ENCODE data around the gene PLEKHG2.

The PLEKHG2 gene

DNA sequence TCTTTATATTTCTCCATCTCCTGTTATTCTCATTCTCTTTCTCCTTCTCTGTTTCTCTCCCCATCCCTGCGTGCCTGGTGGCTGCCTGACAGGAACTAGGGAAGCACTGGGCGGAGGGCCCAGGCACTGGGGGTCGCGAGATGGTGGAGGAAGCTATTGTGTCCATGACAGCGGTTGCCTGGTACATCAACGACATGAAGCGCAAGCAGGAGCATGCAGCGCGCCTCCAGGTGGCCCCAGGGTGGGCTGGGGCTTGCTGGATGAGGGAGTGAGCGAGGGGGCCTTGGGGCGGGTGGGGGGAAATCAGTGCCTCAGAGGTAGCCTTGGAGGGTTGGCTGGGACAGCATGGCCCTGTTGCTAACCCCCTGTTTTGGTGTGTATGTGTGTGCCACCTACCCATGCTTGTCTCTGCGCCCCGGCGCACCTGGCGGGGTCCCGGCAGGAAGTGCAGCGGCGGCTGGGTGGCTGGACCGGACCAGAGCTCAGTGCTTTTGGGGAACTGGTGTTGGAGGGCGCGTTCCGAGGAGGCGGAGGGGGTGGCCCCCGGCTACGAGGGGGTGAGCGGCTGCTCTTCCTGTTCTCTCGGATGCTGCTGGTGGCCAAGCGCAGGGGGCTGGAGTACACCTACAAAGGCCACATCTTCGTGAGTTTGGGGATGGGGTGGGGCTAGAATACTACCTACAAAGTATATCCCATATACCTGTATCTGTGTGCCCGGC is 5.2 kb downstream of the PLEKHG2 start:
- peaks cover 13% of the 10 kb centered on the region for H3K4me1 Mint-ChIP-seq (ENCODE audit: low read depth)
- H3K4me3 Mint-ChIP-seq: no peak overlapping the region
- H3K9me3 Mint-ChIP-seq (ENCODE audit: low read depth): no peaks in the 10 kb centered on the region
- H3K27me3 Mint-ChIP-seq: no peaks in the 10 kb centered on the region
- H3K36me3 Mint-ChIP-seq: no peaks in the 10 kb centered on the region
- H3K27ac Mint-ChIP-seq: peak overlapping the region; percentile 12

DNA sequence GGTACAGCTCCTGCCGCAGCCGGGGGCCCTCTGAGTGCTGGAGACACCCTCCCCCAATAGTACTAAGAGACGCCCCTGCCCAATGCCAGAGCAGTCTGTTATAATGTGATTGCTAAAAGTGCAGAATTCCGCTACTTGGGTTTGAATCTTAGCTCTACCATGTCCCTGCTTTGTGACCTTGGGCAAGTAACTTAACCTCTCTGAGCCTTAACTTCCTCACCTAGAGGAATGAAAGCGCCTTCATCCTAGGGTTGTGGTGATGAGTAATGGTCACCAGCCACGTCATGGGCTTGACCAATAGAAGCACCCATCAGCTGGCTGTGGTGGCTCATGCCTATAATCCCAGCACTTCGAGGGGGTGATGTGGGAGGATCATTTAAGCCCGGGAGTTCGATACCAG is 6.5 kb downstream of the PLEKHG2 start:
- Mint-ChIP-seq H3K27ac (no peak overlapping the region), H3K4me3 (no peak overlapping the region)

DNA sequence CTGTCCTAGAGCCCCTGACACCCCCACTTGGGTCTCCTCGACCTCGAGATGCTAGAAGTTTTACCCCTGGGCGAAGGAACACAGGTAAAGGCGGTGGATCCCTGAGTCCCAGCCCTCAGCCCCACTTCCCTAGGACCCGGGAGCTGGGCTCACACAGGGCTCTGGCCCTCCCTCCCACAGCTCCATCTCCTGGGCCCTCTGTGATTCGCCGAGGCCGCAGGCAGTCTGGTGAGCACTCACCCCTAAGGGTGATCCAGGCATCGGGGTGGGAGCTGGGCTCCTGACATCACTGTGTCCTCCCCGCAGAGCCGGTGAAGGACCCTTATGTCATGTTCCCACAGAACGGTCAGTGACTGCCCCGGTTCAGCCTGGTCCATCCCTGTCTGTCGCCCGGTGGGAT is 8.3 kb downstream of the PLEKHG2 start:
- Mint-ChIP-seq H3K27me3 (no peaks in the 10 kb centered on the region), H3K27ac (no peak overlapping the region), H3K4me3 (no peak overlapping the region), H3K9me3 (ENCODE audit: low read depth) (no peaks in the 10 kb centered on the region), H3K4me1 (ENCODE audit: low read depth) (no peaks in the 10 kb centered on the region), H3K36me3 (no peaks in the 10 kb centered on the region)

More for the DNA sequence above, 6.5 kb downstream of the PLEKHG2 start:
- peaks cover 8% of the 10 kb centered on the region for H3K4me1 Mint-ChIP-seq (ENCODE audit: low read depth)
- H3K27me3 Mint-ChIP-seq: no peaks in the 10 kb centered on the region
- H3K36me3 Mint-ChIP-seq: no peaks in the 10 kb centered on the region
- H3K9me3 Mint-ChIP-seq (ENCODE audit: low read depth): no peaks in the 10 kb centered on the region

DNA sequence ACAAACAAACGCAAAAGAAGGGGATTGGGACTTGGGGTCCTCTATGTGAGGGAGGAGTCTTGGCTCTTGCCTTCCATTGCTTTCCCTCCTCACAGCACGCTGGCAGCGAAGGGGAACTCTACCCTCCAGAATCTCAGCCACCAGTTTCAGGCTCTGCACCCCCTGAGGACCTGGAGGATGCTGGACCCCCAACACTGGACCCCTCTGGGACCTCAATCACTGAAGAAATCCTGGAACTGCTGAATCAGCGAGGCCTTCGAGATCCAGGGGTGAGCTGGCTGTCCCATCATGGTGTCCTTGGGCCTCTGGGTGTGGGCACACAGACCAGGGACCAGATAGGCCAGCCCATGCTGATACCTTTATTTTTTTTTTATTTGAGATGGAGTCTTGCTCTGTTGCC is 9.6 kb downstream of the PLEKHG2 start:
- no peaks in the 10 kb centered on the region for H3K9me3 Mint-ChIP-seq (ENCODE audit: low read depth)
- H3K27ac Mint-ChIP-seq: no peak overlapping the region
- H3K27me3 Mint-ChIP-seq: no peaks in the 10 kb centered on the region
- H3K4me1 Mint-ChIP-seq (ENCODE audit: low read depth): no peaks in the 10 kb centered on the region
- no peak overlapping the region for H3K4me3 Mint-ChIP-seq
- H3K36me3 Mint-ChIP-seq: no peaks in the 10 kb centered on the region

DNA sequence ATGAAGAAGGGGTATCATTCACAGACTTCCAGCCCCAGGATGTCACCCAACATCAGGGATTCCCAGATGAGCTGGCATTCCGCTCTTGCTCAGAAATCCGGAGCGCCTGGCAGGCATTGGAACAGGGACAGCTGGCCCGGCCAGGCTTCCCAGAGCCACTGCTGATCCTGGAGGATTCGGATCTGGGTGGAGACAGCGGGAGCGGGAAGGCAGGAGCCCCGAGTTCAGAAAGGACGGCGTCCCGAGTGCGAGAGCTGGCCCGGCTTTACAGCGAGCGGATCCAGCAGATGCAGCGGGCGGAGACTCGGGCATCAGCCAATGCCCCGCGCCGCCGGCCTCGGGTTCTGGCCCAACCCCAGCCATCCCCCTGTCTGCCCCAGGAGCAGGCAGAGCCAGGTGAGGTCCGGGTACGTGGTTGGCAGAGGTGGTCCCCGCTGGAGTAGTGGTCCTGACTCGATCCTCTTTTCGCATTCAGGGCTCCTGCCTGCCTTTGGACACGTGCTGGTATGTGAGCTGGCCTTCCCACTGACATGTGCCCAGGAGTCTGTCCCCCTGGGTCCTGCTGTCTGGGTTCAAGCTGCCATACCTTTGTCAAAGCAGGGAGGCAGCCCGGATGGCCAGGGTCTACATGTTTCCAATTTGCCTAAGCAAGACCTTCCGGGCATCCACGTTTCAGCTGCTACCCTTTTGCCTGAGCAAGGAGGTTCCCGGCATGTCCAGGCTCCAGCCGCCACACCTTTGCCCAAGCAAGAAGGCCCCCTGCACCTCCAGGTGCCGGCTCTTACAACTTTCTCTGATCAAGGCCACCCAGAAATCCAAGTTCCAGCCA is 11.0 kb downstream of the PLEKHG2 start:
- H3K4me1 Mint-ChIP-seq (ENCODE audit: low read depth): no peaks in the 10 kb centered on the region
- no peak overlapping the region for H3K4me3 Mint-ChIP-seq
- H3K27ac Mint-ChIP-seq: no peak overlapping the region
- no peaks in the 10 kb centered on the region for H3K36me3 Mint-ChIP-seq
- no peaks in the 10 kb centered on the region for H3K9me3 Mint-ChIP-seq (ENCODE audit: low read depth)
- H3K27me3 Mint-ChIP-seq: no peaks in the 10 kb centered on the region

DNA sequence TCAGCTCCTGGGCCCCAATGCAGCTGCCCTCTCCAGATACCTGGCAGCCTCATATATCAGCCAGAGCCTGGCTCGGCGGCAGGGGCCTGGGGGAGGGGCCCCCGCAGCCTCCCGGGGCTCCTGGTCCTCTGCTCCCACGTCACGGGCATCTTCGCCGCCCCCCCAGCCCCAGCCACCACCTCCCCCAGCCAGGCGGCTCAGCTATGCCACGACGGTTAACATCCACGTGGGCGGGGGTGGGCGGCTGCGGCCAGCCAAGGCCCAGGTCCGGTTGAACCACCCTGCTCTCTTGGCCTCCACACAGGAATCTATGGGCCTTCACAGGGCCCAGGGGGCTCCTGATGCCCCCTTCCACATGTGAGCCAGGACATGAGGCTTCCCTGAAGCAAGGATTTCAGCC is 12.5 kb downstream of the PLEKHG2 start:
- Mint-ChIP-seq H3K27me3 (no peaks in the 10 kb centered on the region), H3K36me3 (no peaks in the 10 kb centered on the region), H3K4me1 (ENCODE audit: low read depth) (no peaks in the 10 kb centered on the region), H3K4me3 (no peak overlapping the region), H3K27ac (no peak overlapping the region), H3K9me3 (ENCODE audit: low read depth) (no peaks in the 10 kb centered on the region)

DNA sequence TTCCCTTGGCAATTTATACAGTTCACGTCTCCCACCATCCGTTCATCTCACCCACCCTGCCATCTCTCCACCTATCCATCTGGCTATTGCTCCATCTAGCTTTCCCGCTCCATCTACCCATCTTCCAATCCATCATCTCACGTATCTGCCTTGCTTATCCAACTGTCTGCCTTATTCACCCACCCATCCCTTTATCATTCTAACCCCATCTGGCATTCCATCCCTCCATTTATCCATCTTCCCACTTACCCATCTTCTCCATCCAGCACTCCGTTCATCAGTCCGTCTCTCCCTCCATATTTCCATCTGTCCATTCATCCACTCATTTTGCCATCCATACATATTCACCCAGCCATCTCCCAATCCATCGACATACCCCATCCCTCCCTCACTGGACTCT is 13.3 kb downstream of the PLEKHG2 start:
- H3K27ac Mint-ChIP-seq: no peak overlapping the region

DNA sequence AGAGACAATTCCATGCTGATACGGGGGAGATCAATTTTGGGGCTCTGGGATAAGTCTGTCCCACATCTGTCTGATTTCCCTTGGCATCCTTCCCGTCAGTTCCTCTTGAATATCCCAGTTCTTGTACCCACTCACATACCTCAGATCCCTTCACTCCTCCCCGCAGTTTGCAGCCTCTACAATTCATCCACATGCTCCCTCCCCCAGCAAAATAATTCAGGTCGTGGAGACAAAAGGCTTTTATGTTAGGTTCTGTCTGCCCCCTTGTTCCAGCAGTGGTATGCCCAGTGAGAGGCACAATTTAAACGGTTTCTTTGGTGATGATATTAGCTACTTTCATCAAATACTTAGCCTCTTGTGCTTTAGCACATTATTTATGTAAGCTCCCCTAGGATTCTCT is 13.7 kb downstream of the PLEKHG2 start:
- peaks cover 9% of the 10 kb centered on the region for H3K4me1 Mint-ChIP-seq (ENCODE audit: low read depth)

More for the DNA sequence above, 13.3 kb downstream of the PLEKHG2 start:
- Mint-ChIP-seq H3K36me3 (no peaks in the 10 kb centered on the region), H3K27me3 (no peaks in the 10 kb centered on the region), H3K9me3 (ENCODE audit: low read depth) (no peaks in the 10 kb centered on the region), H3K4me1 (ENCODE audit: low read depth) (peaks cover 5% of the 10 kb centered on the region), H3K4me3 (no peak overlapping the region)

DNA sequence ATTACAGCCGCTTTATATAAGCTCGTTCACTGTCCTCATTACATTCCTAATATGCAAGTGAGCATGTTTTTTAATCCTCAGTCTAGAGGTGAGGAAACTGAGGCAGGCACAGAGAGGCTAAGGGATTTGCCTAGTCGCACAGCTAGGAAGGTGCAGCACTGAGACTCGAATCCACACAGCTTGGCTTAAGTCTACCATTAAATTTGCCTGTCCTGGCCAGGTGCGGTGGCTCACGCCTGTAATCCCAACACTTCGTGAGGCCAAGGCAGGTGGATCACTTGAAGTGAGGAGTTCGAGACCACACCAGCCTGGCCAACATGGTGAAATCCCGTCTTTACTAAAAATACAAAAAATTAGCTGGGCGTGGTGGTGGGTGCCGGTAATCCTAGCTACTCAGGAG is 15.2 kb downstream of the PLEKHG2 start:
- Mint-ChIP-seq H3K4me1 (ENCODE audit: low read depth) (peaks cover 14% of the 10 kb centered on the region), H3K4me3 (no peak overlapping the region), H3K27ac (no peak overlapping the region), H3K36me3 (no peaks in the 10 kb centered on the region), H3K9me3 (ENCODE audit: low read depth) (no peaks in the 10 kb centered on the region), H3K27me3 (no peaks in the 10 kb centered on the region)

More for the DNA sequence above, 13.7 kb downstream of the PLEKHG2 start:
- Mint-ChIP-seq H3K4me3 (no peak overlapping the region), H3K27me3 (no peaks in the 10 kb centered on the region), H3K27ac (no peak overlapping the region), H3K9me3 (ENCODE audit: low read depth) (no peaks in the 10 kb centered on the region), H3K36me3 (no peaks in the 10 kb centered on the region)

DNA sequence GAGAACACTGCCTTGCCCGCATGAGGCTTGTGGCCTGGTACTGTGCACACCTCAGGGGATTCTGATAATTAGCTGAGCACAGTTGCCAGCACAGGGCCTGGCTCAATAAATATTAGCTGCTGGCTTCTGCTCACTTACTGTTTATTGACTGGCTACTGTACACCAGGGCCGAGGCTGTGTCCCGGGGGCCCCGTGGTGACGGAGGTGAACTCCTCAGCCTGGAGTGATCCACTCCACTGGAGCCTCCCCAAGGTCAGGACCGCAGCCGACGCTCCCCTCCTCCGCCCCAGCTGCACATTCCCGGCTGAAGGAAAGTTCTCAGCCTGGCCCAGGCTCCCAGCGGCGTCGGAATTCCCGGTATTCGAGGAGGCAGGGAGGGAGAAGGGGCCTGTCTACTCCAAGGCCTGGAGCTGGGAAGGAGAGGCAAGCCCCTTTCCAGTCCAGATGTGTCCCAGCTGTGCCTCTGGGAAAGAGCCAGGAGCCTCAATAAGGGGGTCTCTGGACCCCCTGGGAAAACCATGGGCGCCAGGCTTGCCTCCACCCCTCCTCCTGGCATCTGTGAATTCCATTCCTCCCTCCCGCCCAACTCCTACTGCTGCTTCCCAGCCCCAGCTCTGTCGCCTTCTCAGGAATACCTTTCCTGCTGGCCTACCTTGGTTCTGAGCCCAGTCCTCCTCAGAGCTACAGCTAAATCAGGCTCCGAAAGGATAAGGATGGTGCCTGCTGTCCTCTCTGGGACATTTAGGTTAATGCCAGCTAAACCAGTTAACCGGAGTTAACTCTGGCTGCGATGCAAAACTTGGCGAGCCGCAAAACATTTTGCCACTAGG is 16.0 kb downstream of the PLEKHG2 start:
- Mint-ChIP-seq H3K36me3 (no peaks in the 10 kb centered on the region), H3K27me3 (no peaks in the 10 kb centered on the region), H3K27ac (no peak overlapping the region), H3K4me3 (no peak overlapping the region), H3K9me3 (ENCODE audit: low read depth) (no peaks in the 10 kb centered on the region), H3K4me1 (ENCODE audit: low read depth) (peaks cover 21% of the 10 kb centered on the region)

DNA sequence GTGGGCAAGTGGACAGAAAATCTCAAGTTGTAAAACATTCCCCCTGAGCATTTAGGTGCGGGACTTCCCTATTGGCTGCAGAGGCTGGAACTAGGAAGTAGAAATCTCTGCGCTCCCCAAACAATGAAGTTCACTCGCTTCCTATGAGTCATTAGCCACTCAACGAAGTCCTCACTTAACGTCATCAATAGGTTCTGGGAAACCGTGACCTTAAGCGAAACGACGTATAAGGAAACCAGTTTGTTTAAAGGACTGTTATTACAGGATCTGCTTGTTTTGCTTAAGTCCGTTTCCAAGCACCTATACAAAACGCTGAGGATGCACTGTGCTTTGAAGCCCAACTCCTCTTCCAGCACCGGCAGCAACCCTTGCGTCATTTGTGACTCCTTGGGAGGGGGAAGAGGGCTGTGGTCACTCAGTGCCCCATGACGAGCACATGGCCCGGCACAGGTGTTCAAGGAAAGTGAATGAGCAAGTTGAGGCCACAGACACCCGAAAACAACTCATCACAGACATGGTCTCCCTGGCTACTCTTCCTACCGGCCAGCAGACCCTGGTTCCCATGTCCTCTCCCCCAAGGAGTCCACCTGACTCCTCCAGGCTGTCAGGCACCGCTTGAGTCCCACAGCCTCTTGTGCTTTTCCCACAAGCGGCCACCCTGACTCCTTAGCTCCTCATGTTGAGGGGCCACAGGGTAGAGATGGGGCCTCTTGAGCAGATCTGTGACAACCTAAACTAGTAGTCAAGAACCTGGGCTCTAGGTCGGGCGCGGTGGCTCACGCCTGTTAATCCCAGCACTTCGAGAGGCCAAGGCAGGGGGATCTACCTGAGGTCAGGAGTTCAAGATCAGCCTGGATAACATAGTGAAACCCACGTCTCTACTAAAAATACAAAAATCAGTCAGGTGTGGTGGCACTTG is 18.5 kb downstream of the PLEKHG2 start:
- Mint-ChIP-seq H3K4me1 (ENCODE audit: low read depth) (peaks cover 34% of the 10 kb centered on the region), H3K36me3 (peaks cover 11% of the 10 kb centered on the region), H3K27me3 (no peaks in the 10 kb centered on the region), H3K9me3 (ENCODE audit: low read depth) (no peaks in the 10 kb centered on the region), H3K27ac (peak overlapping the region; percentile 66), H3K4me3 (peak overlapping the region; percentile 47)

DNA sequence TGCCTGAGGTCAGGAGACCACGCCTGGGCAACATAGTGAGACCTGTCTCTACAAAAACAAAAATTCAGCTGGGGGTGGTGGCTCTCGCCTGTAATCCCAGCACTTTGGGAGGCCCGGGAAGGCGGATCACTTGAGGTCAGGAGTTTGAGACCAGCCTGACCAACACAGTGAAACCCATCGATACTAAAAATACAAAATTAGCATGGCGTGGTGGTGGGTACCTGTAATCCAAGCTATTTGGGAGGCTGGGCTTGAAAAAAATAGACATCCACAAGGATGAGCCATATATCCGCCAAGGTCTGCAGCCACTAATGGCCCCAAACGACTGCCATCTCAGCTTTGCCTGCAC is 20.2 kb downstream of the PLEKHG2 start:
- Mint-ChIP-seq H3K27me3 (no peaks in the 10 kb centered on the region), H3K4me3 (peak overlapping the region; percentile 100), H3K36me3 (peaks cover 11% of the 10 kb centered on the region), H3K27ac (peak overlapping the region; percentile 70), H3K9me3 (ENCODE audit: low read depth) (no peaks in the 10 kb centered on the region), H3K4me1 (ENCODE audit: low read depth) (peaks cover 42% of the 10 kb centered on the region)

DNA sequence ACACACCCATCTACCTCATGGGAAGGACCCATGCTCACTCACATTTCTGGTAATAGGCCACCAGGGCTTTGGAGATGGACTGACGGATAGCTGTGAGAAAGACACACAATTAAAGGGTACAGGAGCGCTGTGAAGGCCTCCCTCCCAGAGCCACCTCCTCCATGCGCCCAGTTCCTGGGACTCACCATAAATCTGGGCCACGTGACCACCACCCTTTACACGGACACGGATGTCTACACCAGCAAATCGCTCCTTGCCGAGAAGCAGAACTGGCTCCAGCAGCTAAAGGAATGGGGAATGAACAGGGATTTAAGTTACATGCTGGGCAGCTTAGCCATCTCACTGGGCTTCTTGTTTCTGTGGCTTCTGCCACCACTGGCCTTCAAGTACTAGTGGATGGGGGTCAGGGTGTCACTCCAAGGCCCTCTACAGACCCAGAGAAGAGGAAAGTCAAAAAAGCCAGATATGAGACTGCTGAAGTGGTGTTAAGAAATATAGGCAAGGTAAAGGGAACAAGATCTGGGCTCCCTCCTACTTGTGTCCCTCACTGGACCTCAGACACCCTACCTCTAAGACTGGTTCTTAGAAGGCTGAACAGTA is 21.1 kb downstream of the PLEKHG2 start:
- Mint-ChIP-seq H3K27ac (peak overlapping the region; percentile 100), H3K4me3 (peak overlapping the region; percentile 100), H3K27me3 (no peaks in the 10 kb centered on the region), H3K9me3 (ENCODE audit: low read depth) (no peaks in the 10 kb centered on the region), H3K36me3 (peaks cover 11% of the 10 kb centered on the region), H3K4me1 (ENCODE audit: low read depth) (peaks cover 42% of the 10 kb centered on the region)
